HepG2 (cell line): ENCODE measurements around the gene SNRNP25. TPM values are rescaled to one million over a fixed set of nuclear protein-coding genes. Genes with fewer than 3 reads are reported as not detected.

Experiments used
- ATAC-seq: fragments of 200-7000 bp; cut with Tn5 transposase; 3 replicates; pipeline ENCODE4 v1.9.1; 2020; ENCODE audit warnings: mild to moderate bottlenecking, moderate library complexity
- BruUV-seq: library from RNA; stranded (reverse); fragments of 400-500 nt; replicated peaks from 2 replicates; lab custom pipeline; 2021; lab: Mats Ljungman, UMichigan
- CTCF ChIA-PET: fragments of 300-600 bp; formaldehyde crosslinking; extraction: SDS; loops from one replicate; lab custom pipeline; 2021; ENCODE audit warnings: low total read pairs, inconsistent platforms, low intra/inter-chr PET ratio; lab: Yijun Ruan, JAX
- POLR2A ChIA-PET: fragments of 350-600 bp; sonication (Branson Sonifier 250); formaldehyde crosslinking; loops from one replicate; lab custom pipeline; 2020; ENCODE audit warnings: antibody characterized with exemption, inconsistent platforms; lab: Yijun Ruan, JAX
- DNase-seq: peaks from one replicate; pipeline ENCODE4 v3.0.0-alpha.2; 2015; ENCODE audit warnings: low spot score
- FAIRE-seq: peaks from 3 replicates; lab custom pipeline; 2011; peaks lifted over from hg19 to GRCh38; lab: Jason Lieb, UNC
- H2AFZ ChIP-seq: one replicate; pipeline ENCODE4 v1.6.1; 2011; ENCODE audit warnings: low read length, inconsistent platforms
- H3K27ac ChIP-seq: fragments of 300-600 bp; 3 replicates; pipeline ENCODE4 v1.8.0; 2011; ENCODE audit warnings: mixed run types, mild to moderate bottlenecking, mixed read lengths, low read length, inconsistent platforms; ENCODE audit not compliant: insufficient read depth; ENCODE audit errors: extremely low read length
- H3K27me3 ChIP-seq, 2 experiments: fragments of 200-600 bp in 1 of 2; 2 replicates in 1 of 2; 3 replicates in 1 of 2; pipeline versions ENCODE4 v1.6.0 to v1.8.0; 2011; ENCODE audit warnings: low read length in 2 of 2, mild to moderate bottlenecking in 2 of 2, moderate library complexity in 2 of 2, inconsistent platforms in 1 of 2; ENCODE audit not compliant: insufficient read depth in 2 of 2, control insufficient read depth in 1 of 2
- H3K36me3 ChIP-seq, 2 experiments: fragments of 200-600 bp in 1 of 2; replicated peaks in 1 of 2; 2 replicates in 1 of 2; 3 replicates in 1 of 2; pipeline versions ENCODE4 v1.5.1 to v1.8.0; 2011; ENCODE audit warnings: low read length in 2 of 2, inconsistent platforms in 1 of 2; ENCODE audit not compliant: insufficient read depth in 2 of 2, control insufficient read depth in 1 of 2
- H3K4me1 ChIP-seq: 2 replicates; pipeline ENCODE4 v1.5.1; 2012; ENCODE audit warnings: low read length, inconsistent platforms; ENCODE audit not compliant: insufficient read depth
- H3K4me2 ChIP-seq: 2 replicates; pipeline ENCODE4 v1.6.0; 2011; ENCODE audit warnings: low read depth, low read length, inconsistent platforms
- H3K4me3 ChIP-seq, 3 experiments: fragments of 200-600 bp in 1 of 3; sonication (generic), shearing (Covaris generic) in 1 of 3; replicated peaks in 1 of 3; 2 replicates each; pipeline ENCODE4 v1.5.1; 2011 to 2016; ENCODE audit warnings: low read length in 3 of 3, inconsistent platforms in 2 of 3, low read depth in 2 of 3, mild to moderate bottlenecking in 2 of 3, control low read depth in 1 of 3, mixed read lengths in 1 of 3; ENCODE audit not compliant: insufficient read depth in 1 of 3
- H3K79me2 ChIP-seq: one replicate; pipeline ENCODE4 v1.6.1; 2011; ENCODE audit warnings: low read length, inconsistent platforms; ENCODE audit not compliant: insufficient read depth
- H3K9ac ChIP-seq: 2 replicates; pipeline ENCODE4 v1.6.0; 2011; ENCODE audit warnings: mild to moderate bottlenecking, low read depth, low read length, inconsistent platforms; ENCODE audit not compliant: insufficient read depth
- H3K9me3 ChIP-seq: 2 replicates; pipeline ENCODE4 v1.5.1; 2012; ENCODE audit warnings: mild to moderate bottlenecking, low read length
- H4K20me1 ChIP-seq: 2 replicates; pipeline ENCODE4 v1.6.0; 2011; ENCODE audit warnings: inconsistent platforms, mild to moderate bottlenecking, low read length, moderate library complexity; ENCODE audit not compliant: insufficient read depth
- AGO2 ChIP-seq: fragments of 200-400 bp; formaldehyde crosslinking; optimal IDR thresholded peaks from 2 replicates; pipeline ENCODE3; 2017; ENCODE audit warnings: mild to moderate bottlenecking, low read depth, low read length, moderate library complexity
- HNF4G ChIP-seq, 2 experiments: sonication (generic) in 1 of 2; formaldehyde crosslinking in 1 of 2; IDR thresholded peaks; 2 replicates each; pipeline versions ENCODE4 v1.4.0 to v1.6.1; 2011 to 2020; ENCODE audit warnings: borderline replicate concordance in 2 of 2, low read depth in 2 of 2, mild to moderate bottlenecking in 2 of 2, low read length in 1 of 2, missing genetic modification reagents in 1 of 2, moderate library complexity in 1 of 2
- KAT2B ChIP-seq: fragments of 150-350 bp; IDR thresholded peaks from 2 replicates; pipeline ENCODE4 v1.6.1; 2014; ENCODE audit warnings: low read depth, low read length, borderline replicate concordance
- POLR2G ChIP-seq: fragments of 200-400 bp; formaldehyde crosslinking; IDR thresholded peaks from 2 replicates; pipeline ENCODE4 v1.6.1; 2018; ENCODE audit warnings: mild to moderate bottlenecking, low read depth, low read length, moderate library complexity
- ZNF260 ChIP-seq: sonication (generic); formaldehyde crosslinking; IDR thresholded peaks from 2 replicates; pipeline ENCODE4 v1.4.0; 2020; ENCODE audit warnings: missing genetic modification reagents, low read depth, mild to moderate bottlenecking, borderline replicate concordance
- WGBS: methylation state at CpG from one replicate; pipeline ENCODE4 v1.1.6; 2017; ENCODE audit warnings: low lambda C conversion rate; 5-methylcytosine and 5-hydroxymethylcytosine counted together
- in situ Hi-C: cut with HindIII; loops from 2 replicates; pipeline ENCODE4 v1.10.0; 2017; ENCODE audit warnings: low pct_unique_long_range_greater_than_20kb; ENCODE audit not compliant: extremely low pct_ligation_motif_present
- intact Hi-C: fragments of 100-400 bp; cut with micrococcal nuclease; formaldehyde crosslinking; loops from one replicate; pipeline ENCODE4 v1.10.0; 2022; ENCODE audit not compliant: unreplicated experiment
- polyA plus RNA-seq, 8 experiments: library from polyadenylated mRNA; depleted of rRNA in 3 of 8; stranded (reverse) in 7 of 8; unstranded in 1 of 8; fragments of >200 nt; fragmentation: Illumina TruSeq in 4 of 8; extraction: Trizol in 4 of 8; gene quantifications; 2 replicates each; pipeline versions ENCODE4 v1.2.1 to v1.2.3, GENCODE V29; 2011 to 2016; ENCODE audit warnings: low read depth in 4 of 8, missing spikeins in 1 of 8, mixed read lengths in 1 of 8; ENCODE audit not compliant: insufficient read depth in 1 of 8
- total RNA-seq, 5 experiments: library from RNA; depleted of rRNA; stranded (reverse); fragments of >200 nt; fragmentation: Illumina TruSeq; extraction: Trizol; gene quantifications; 2 replicates each; pipeline ENCODE4 v1.2.3, GENCODE V29; 2016; ENCODE audit warnings: low read depth in 1 of 5
- TF ChIP-seq, protein P1 (sequence below): sonication (generic); formaldehyde crosslinking; conservative IDR thresholded peaks from 2 replicates; pipeline ENCODE4 v1.8.0; 2022; ENCODE audit warnings: missing genetic modification reagents

Gene SNRNP25
- total and polyA plus RNA-seq, 2 of the 13 experiments (the other 11 are each of a cell fraction or from before 2014, with no cell fraction given), result 34.1 to 97.4 TPM

DNA sequence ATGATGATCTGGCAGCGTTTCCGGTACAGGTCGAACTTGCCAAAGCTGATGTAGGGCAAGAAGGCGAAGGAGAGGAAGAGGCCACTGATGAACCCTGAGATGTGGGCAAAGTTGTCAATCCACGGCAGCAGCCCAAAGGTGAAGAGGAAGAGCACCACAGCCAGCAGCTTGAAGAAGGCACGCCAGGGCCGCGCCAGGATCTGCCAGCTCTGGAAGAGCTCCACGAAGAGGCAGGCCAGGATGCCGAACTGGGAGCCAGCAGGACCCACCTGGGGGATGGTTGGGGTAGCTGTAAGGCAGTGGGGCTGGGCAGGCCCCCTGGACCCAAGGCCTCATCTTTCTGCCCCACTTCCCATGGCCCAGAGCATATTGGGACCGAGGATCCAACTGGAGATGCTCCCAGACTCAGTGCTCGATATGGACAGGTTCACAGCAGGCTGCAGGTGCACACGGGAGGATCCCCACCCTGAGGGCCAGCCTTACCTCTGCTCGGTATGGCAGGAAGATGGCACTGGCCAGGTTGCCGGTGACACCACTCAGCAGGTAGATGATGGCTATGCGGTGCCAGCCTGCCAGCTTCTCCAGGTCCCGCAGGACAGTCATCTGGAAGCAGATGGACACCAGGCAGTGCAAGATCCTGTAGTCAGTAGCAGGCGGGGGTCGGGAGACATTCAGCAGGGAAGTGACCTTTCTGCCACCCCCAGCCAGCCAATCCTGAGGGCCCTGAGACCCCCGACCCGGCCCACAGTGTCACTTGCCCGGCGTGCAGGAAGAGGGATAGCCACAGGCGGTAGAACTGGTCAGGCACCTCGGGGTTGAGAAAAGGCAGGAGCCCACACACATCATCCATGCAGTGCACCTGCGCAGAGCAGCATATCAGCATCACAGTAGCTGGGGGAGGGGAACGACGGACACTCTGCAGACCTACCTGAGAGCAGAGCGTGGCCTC is 5.1 kb downstream of the SNRNP25 start:
- FAIRE-seq, result no peak
- WGBS, result 96% methylated on average over 18 of the region's 29 CpGs
- CTCF ChIA-PET, result no interaction called here

DNA sequence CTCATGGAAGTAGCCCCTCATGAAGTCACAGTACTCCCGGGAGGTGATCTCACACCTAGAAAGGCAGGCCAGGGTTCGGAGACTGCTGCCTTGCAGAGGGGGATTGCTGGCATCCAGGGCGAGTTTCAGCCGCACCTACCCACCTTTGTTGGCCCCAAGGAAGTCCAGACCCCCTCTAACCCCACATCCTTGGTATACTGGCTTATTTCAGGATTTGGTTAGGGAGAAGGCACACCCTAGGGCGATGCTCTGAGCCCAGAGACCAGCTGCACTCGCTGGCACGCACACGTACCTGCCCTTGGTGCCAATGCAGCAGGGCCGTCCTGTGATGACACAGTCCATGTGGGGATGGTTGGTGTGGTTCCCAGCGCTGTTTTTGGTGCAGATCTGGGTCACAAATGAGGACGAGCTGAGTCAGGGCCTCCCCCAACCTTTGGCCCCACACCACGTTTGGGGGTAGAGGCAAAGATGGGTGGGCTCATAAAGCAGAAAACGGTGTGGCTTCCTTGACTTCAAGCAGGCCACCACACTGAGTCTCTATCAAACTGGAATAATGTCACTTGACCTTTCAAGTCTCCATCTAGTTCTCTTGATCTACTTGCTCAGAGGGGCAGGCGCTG is 5.9 kb downstream of the SNRNP25 start:
- intact Hi-C loops (no loop called here), in situ Hi-C loops (no loop called here)
- FAIRE-seq (no peak), ATAC-seq (no peak), DNase-seq (no peak)
- Histone ChIP-seq H3K79me2 (no peaks in the 10 kb centered on the region), H3K27ac (no peak overlapping the region), H3K4me3 (no peak overlapping the region), H3K27me3 (no peaks in the 10 kb centered on the region), H3K9ac (no peak overlapping the region), H3K4me1 (peaks cover 1% of the 10 kb centered on the region; the same call in 1 of the 2 replicates), H2AFZ (no peak overlapping the region), H3K4me2 (no peak overlapping the region), H3K36me3 (peaks cover 12 to 35% of the 10 kb centered on the region in 2 experiments; a peak in 4 of 5 replicates), H3K9me3 (no peaks in the 10 kb centered on the region), H4K20me1 (no peaks in the 10 kb centered on the region)
- POLR2A ChIA-PET, result no interaction called here
- no peak for TF ChIP-seq HNF4G (IDR thresholded peaks at IDR 0.05; ENCODE audit: borderline replicate concordance, low read depth, low read length)
- no peak for TF ChIP-seq HNF4G (CRISPR knock-in tag; IDR thresholded peaks at IDR 0.05; ENCODE audit: borderline replicate concordance, low read depth)
- 0 out of 2 replicates have a peak, but pooled peaks have one; percentile 22 for TF ChIP-seq POLR2G
- TF ChIP-seq, protein P1, sequence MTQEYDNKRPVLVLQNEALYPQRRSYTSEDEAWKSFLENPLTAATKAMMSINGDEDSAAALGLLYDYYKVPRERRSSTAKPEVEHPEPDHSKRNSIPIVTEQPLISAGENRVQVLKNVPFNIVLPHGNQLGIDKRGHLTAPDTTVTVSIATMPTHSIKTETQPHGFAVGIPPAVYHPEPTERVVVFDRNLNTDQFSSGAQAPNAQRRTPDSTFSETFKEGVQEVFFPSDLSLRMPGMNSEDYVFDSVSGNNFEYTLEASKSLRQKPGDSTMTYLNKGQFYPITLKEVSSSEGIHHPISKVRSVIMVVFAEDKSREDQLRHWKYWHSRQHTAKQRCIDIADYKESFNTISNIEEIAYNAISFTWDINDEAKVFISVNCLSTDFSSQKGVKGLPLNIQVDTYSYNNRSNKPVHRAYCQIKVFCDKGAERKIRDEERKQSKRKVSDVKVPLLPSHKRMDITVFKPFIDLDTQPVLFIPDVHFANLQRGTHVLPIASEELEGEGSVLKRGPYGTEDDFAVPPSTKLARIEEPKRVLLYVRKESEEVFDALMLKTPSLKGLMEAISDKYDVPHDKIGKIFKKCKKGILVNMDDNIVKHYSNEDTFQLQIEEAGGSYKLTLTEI, result no peak
- TF ChIP-seq ZNF260, result no peak
- BruUV-seq, result no TSS peak
- WGBS, result 95% methylated on average over 8 of the region's 14 CpGs
- CTCF ChIA-PET, result no interaction called here

More for the DNA sequence above, 5.1 kb downstream of the SNRNP25 start:
- intact Hi-C loops (no loop called here), in situ Hi-C loops (no loop called here)
- H3K4me1 ChIP-seq, result peaks cover 5% of the 10 kb centered on the region; the same call in 1 of the 2 replicates
- DNase-seq, result no peak
- H3K9ac ChIP-seq, result no peak overlapping the region
- H3K27me3 ChIP-seq, result no peaks in the 10 kb centered on the region; a peak in 1 of 5 replicates
- H3K27ac ChIP-seq, result no peak overlapping the region
- no peak for ATAC-seq
- H4K20me1 ChIP-seq, result no peaks in the 10 kb centered on the region
- H3K4me2 ChIP-seq, result no peak overlapping the region
- no peak overlapping the region for H3K4me3 ChIP-seq
- BruUV-seq, result no TSS peak
- TF ChIP-seq KAT2B (no peak), AGO2 (peak; percentile 66)
- H3K9me3 ChIP-seq, result no peaks in the 10 kb centered on the region
- peaks cover 8% of the 10 kb centered on the region for H3K79me2 ChIP-seq
- no peak overlapping the region for H2AFZ ChIP-seq
- POLR2A ChIA-PET, result no interaction called here
- peaks cover 12 to 35% of the 10 kb centered on the region in 2 experiments; a peak in 4 of 5 replicates for H3K36me3 ChIP-seq
